IMR-90 (cell line): ENCODE measurements around the gene AREL1. TPM values are rescaled to one million over a fixed set of nuclear protein-coding genes. Genes with fewer than 3 reads are reported as not detected.

Experiments used
- ATAC-seq: fragments of 200-7000 bp; cut with Tn5 transposase; 2 replicates; pipeline ENCODE4 v1.9.1; 2020; ENCODE audit warnings: low read depth, mild to moderate bottlenecking, moderate library complexity
- BruUV-seq: library from RNA; stranded (reverse); fragments of 400-500 nt; replicated peaks from 2 replicates; lab custom pipeline; 2021; lab: Mats Ljungman, UMichigan
- CTCF ChIA-PET: fragments of 300-600 bp; formaldehyde crosslinking; extraction: SDS; loops from one replicate; lab custom pipeline; 2021; ENCODE audit warnings: antibody characterized with exemption; lab: Yijun Ruan, JAX
- POLR2A ChIA-PET: fragments of 300-600 bp; sonication (Branson Sonifier 250); formaldehyde crosslinking; loops from one replicate; lab custom pipeline; 2022; ENCODE audit warnings: antibody characterized with exemption; ENCODE audit not compliant: unreplicated experiment; lab: Charles Lee
- DNase-seq: peaks from one replicate; pipeline ENCODE4 v3.0.0; 2013
- H2AFZ ChIP-seq: replicated peaks from 2 replicates; pipeline ENCODE3; 2013; ENCODE audit warnings: low read length, mild to moderate bottlenecking; ENCODE audit not compliant: poor library complexity
- H2AK5ac ChIP-seq: 2 replicates; pipeline ENCODE4 v1.6.1; 2013; ENCODE audit warnings: low read depth, low read length, inconsistent platforms
- H2AK9ac ChIP-seq: replicated peaks from 2 replicates; pipeline ENCODE3; 2013; ENCODE audit warnings: mild to moderate bottlenecking, low read depth, low read length, moderate library complexity; ENCODE audit not compliant: poor library complexity
- H2BK120ac ChIP-seq: 2 replicates; pipeline ENCODE4 v1.6.1; 2013; ENCODE audit warnings: low read depth, low read length, inconsistent platforms
- H2BK15ac ChIP-seq: 3 replicates; pipeline ENCODE4 v1.6.1; 2013; ENCODE audit warnings: low read depth, low read length, inconsistent platforms
- H2BK20ac ChIP-seq: 2 replicates; pipeline ENCODE4 v1.6.1; 2013; ENCODE audit warnings: low read depth, mild to moderate bottlenecking, inconsistent platforms, low read length, moderate library complexity
- H2BK5ac ChIP-seq: 2 replicates; pipeline ENCODE4 v1.6.1; 2013; ENCODE audit warnings: mild to moderate bottlenecking, low read depth, low read length, inconsistent platforms; ENCODE audit not compliant: poor library complexity, severe bottlenecking
- H3K14ac ChIP-seq: replicated peaks from 2 replicates; pipeline ENCODE4 v1.6.1; 2013; ENCODE audit warnings: low read depth, low read length, inconsistent platforms
- H3K18ac ChIP-seq: 2 replicates; pipeline ENCODE4 v1.6.1; 2013; ENCODE audit warnings: low read depth, low read length, control low read depth
- H3K23ac ChIP-seq: 2 replicates; pipeline ENCODE4 v1.6.1; 2013; ENCODE audit warnings: low read depth, low read length, inconsistent platforms
- H3K27ac ChIP-seq: 2 replicates; pipeline ENCODE4 v1.5.1; 2013; ENCODE audit warnings: mild to moderate bottlenecking, control low read depth, low read length; ENCODE audit not compliant: insufficient read depth
- H3K27me3 ChIP-seq: 2 replicates; pipeline ENCODE4 v1.6.1; 2013; ENCODE audit warnings: low read length; ENCODE audit not compliant: control insufficient read depth, insufficient read depth
- H3K36me3 ChIP-seq: 2 replicates; pipeline ENCODE4 v1.6.1; 2013; ENCODE audit warnings: low read length, mixed read lengths; ENCODE audit not compliant: control insufficient read depth, insufficient read depth
- H3K4ac ChIP-seq: 2 replicates; pipeline ENCODE4 v1.6.1; 2013; ENCODE audit warnings: low read depth, low read length, inconsistent platforms
- H3K4me1 ChIP-seq: 2 replicates; pipeline ENCODE4 v1.6.1; 2013; ENCODE audit warnings: low read length, mixed read lengths; ENCODE audit not compliant: control insufficient read depth, insufficient read depth
- H3K4me2 ChIP-seq: 2 replicates; pipeline ENCODE4 v1.6.1; 2013; ENCODE audit warnings: low read depth, mild to moderate bottlenecking, control low read depth, low read length, moderate library complexity
- H3K4me3 ChIP-seq: 2 replicates; pipeline ENCODE4 v1.5.1; 2013; ENCODE audit warnings: low read depth, mild to moderate bottlenecking, control low read depth, low read length, moderate library complexity; ENCODE audit not compliant: insufficient read depth
- H3K56ac ChIP-seq: 2 replicates; pipeline ENCODE4 v1.6.1; 2013; ENCODE audit warnings: low read length, inconsistent platforms; ENCODE audit not compliant: insufficient read depth; ENCODE audit errors: extremely low read depth
- H3K79me1 ChIP-seq, 2 experiments: 2 replicates each; pipeline ENCODE4 v1.6.1; 2013; ENCODE audit warnings: low read length in 2 of 2, inconsistent platforms in 1 of 2, low read depth in 1 of 2
- H3K9ac ChIP-seq: 2 replicates; pipeline ENCODE4 v1.6.1; 2013; ENCODE audit warnings: low read depth, low read length, control low read depth
- H3K9me1 ChIP-seq: 2 replicates; pipeline ENCODE4 v1.6.1; 2013; ENCODE audit warnings: low read length, inconsistent platforms; ENCODE audit not compliant: insufficient read depth
- H3K9me3 ChIP-seq: 2 replicates; pipeline ENCODE4 v1.6.1; 2013; ENCODE audit warnings: low read length; ENCODE audit not compliant: control insufficient read depth, insufficient read depth
- H4K20me1 ChIP-seq: 2 replicates; pipeline ENCODE4 v1.6.1; 2013; ENCODE audit warnings: low read length, inconsistent platforms; ENCODE audit not compliant: insufficient read depth
- H4K5ac ChIP-seq: 2 replicates; pipeline ENCODE4 v1.6.1; 2013; ENCODE audit warnings: mild to moderate bottlenecking, low read depth, low read length, control low read depth
- H4K8ac ChIP-seq, 2 experiments: 2 replicates each; pipeline ENCODE4 v1.6.1; 2013; ENCODE audit warnings: low read depth in 2 of 2, low read length in 2 of 2, control low read depth in 1 of 2, inconsistent platforms in 1 of 2
- H4K91ac ChIP-seq: 2 replicates; pipeline ENCODE4 v1.6.1; 2013; ENCODE audit warnings: low read depth, low read length, inconsistent platforms; ENCODE audit not compliant: insufficient read depth
- CTCF ChIP-seq: conservative IDR thresholded peaks from 2 replicates; pipeline ENCODE4 v1.5.1; 2012; ENCODE audit warnings: mild to moderate bottlenecking, low read depth, low read length, improper control_type of control experiment
- ELK1 ChIP-seq: fragments of 150-350 bp; IDR thresholded peaks from 2 replicates; pipeline ENCODE4 v1.6.1; 2016; ENCODE audit warnings: low read depth, mild to moderate bottlenecking, low read length, moderate library complexity, borderline replicate concordance
- MAFK ChIP-seq: IDR thresholded peaks from 2 replicates; pipeline ENCODE4 v1.6.1; 2012; ENCODE audit warnings: low read depth, low read length, improper control_type of control experiment
- MAZ ChIP-seq: IDR thresholded peaks from 2 replicates; pipeline ENCODE4 v1.6.1; 2012; ENCODE audit warnings: low read depth, mild to moderate bottlenecking, low read length, improper control_type of control experiment, moderate library complexity, borderline replicate concordance
- POLR2A ChIP-seq: IDR thresholded peaks from 2 replicates; pipeline ENCODE4 v1.6.1; 2012; ENCODE audit warnings: mild to moderate bottlenecking, low read depth, low read length
- RFX5 ChIP-seq: IDR thresholded peaks from 2 replicates; pipeline ENCODE4 v1.8.0; 2012; ENCODE audit warnings: low read depth, mild to moderate bottlenecking, low read length, moderate library complexity
- WGBS, 2 experiments: methylation state at CpG; one replicate each; pipeline versions ENCODE4 v1.1.5 to v1.1.7; 2013; ENCODE audit warnings: missing lambda C conversion rate in 2 of 2; ENCODE audit not compliant: insufficient read length in 1 of 2; ENCODE audit errors: extremely low coverage in 2 of 2; 5-methylcytosine and 5-hydroxymethylcytosine counted together
- dilution Hi-C: fragments of 300-500 bp; cut with HindIII; formaldehyde crosslinking; loops from one replicate; pipeline ENCODE4 v1.14.3; 2018; ENCODE audit warnings: low sequenced_read_pairs; ENCODE audit not compliant: unreplicated experiment
- in situ Hi-C: fragments of 300-500 bp; cut with MboI; formaldehyde crosslinking; loops from 3 replicates; pipeline ENCODE4 v1.14.3; 2019; ENCODE audit warnings: low sequenced_read_pairs, inconsistent platforms, mixed read lengths
- intact Hi-C: fragments of 100-400 bp; cut with micrococcal nuclease; formaldehyde crosslinking; loops from 2 replicates; pipeline ENCODE4 v1.10.0; 2022
- polyA plus RNA-seq, 3 experiments: library from polyadenylated mRNA; depleted of rRNA; stranded (reverse); fragments of >200 nt; gene quantifications; 2 replicates each; pipeline ENCODE4 v1.2.3, GENCODE V29; 2012; ENCODE audit warnings: low replicate concordance in 1 of 3
- total RNA-seq: library from RNA; depleted of rRNA; stranded (reverse); fragments of >200 nt; gene quantifications from 2 replicates; pipeline ENCODE4 v1.2.3, GENCODE V29; 2012

The AREL1 gene
- total and polyA plus RNA-seq, 2 of the 4 experiments (the other 2 are of a cell fraction) = 30.0 to 39.3 TPM

- Histone ChIP-seq H4K8ac (no peak overlapping the region), H3K56ac (no peak overlapping the region), H2BK20ac (no peak overlapping the region), H3K4me1 (peaks cover 26% of the 10 kb centered on the region), H2BK5ac (no peak overlapping the region), H3K4me2 (no peak overlapping the region), H2BK120ac (peak overlapping the region; percentile 20; the same call in 1 of the 2 replicates), H3K4ac (0 out of 2 replicates have a peak overlapping the region, but pooled peaks have one; percentile 20), H2AK5ac (no peak overlapping the region), H2BK15ac (no peak overlapping the region), H3K14ac (no peak overlapping the region), H3K23ac (no peak overlapping the region), H3K9me3 (no peaks in the 10 kb centered on the region), H4K5ac (no peak overlapping the region), H3K9me1 (peaks cover 3% of the 10 kb centered on the region; the same call in 1 of the 2 replicates), H2AFZ (no peak overlapping the region), H3K27ac (no peak overlapping the region), H3K18ac (no peak overlapping the region), H3K4me3 (no peak overlapping the region), H4K91ac (no peak overlapping the region), H4K20me1 (no peaks in the 10 kb centered on the region), H3K36me3 (no peaks in the 10 kb centered on the region), H3K27me3 (no peaks in the 10 kb centered on the region), H3K9ac (no peak overlapping the region), H2AK9ac (no peak overlapping the region), H3K79me1 (no peaks in the 10 kb centered on the region)
- ChIA-PET CTCF (no interaction called here), POLR2A (no interaction called here)
- TF ChIP-seq MAFK (no peak), ELK1 (no peak), MAZ (no peak), CTCF (no peak), POLR2A (no peak), RFX5 (no peak)
- ATAC-seq = no peak
- intact Hi-C loops (no loop called here), in situ Hi-C loops (no loop called here), dilution Hi-C loops (no loop called here)
- no CpG with 5 or more reads among the region's 3 CpGs for WGBS, 2 experiments
- no TSS peak for BruUV-seq
- DNase-seq = no peak
These were observed 75.7 kb downstream of the AREL1 start for GRCh38 chr14:74637178-74637550.
